ENCODE results near the gene CD300E. TPM values are rescaled to one million over a fixed set of nuclear protein-coding genes. Genes with fewer than 3 reads are reported as not detected.
"Not testable (repeated sequence)": the region's sequence is repeated elsewhere in the genome, so short reads cannot be mapped to it uniquely, and the experiment has no call there.

The CD300E gene
- total RNA-seq, 1 donor from 2014 or later = 7.3 TPM

DNA sequence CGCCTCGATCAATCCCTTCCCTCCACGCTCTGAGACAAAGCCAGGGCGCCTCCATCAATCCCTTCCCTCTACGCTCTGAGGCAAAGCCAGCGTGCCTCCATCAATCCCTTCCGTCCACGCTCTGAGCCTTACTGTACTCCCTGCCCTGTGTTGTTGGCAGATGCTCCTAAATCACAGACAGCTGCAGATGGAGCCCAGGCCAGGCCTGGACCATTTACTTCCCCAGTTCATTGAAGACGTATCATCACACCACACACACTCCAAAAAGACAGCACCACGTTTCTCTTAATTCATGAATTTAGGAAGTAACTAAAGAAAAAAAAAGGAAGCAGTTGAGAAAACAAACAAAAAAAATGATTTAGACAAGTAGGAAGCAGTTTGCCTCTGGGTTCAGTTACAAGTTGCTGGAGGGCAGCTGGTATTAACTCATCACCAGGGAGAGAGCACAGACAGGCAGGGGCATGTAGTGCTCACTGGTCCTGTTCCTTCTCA, 24.0 kb downstream of the CD300E start:
- DNase-seq (ENCODE audit: low spot score) = no peak

DNA sequence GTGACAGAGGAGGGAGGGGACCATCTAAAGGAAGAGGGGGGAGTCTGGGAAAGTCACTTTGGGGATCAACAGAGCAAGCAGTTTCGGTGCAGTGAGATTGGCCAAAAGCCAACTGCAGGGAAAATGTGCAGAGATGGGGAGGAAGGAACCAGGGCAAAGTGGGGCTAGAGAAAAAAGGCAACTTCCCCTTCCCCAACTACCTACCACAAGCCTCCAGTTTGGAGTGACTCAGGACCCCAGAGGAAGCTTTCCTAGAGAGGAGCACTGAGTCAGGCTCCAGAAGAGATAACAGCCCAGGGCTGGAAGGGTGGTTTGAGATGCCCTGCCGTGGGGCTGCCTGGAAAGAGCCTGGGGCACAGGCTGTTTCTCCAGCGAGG, 24.5 kb downstream of the CD300E start:
- no peak for DNase-seq (ENCODE audit: low spot score)

DNA sequence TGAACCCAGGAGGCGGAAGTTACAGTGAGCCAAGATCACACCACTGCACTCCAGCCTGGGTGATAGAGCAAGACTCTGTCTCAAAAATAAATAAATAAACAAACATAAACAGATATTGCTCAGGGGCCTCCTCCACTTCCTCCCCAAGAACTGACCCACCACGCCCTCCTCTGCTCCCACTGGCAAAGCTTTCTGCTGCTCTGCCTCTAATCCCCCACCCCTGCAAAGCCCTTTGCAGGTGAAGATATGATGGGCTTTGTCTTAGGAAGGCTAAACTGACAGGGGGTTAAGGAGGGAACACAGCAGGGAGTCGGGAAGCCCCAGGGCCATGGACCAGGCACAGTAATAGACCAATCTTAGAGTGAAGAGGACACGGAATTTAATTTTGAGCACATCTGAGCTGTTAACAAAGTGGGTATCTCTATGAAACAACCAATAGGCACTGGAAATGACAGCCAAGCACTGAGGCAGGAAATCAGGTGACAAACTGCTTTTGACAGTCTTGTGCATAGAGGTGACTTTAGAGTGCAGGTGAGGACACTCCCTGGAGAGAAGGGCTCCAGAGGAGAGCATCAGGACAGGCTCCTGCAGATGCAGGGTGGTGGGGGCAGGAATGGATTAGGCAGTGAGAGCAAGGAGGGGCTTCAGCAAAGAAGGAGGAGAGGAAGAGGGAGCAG, 25.1 kb downstream of the CD300E start:
- no peak for DNase-seq (ENCODE audit: low spot score)

DNA sequence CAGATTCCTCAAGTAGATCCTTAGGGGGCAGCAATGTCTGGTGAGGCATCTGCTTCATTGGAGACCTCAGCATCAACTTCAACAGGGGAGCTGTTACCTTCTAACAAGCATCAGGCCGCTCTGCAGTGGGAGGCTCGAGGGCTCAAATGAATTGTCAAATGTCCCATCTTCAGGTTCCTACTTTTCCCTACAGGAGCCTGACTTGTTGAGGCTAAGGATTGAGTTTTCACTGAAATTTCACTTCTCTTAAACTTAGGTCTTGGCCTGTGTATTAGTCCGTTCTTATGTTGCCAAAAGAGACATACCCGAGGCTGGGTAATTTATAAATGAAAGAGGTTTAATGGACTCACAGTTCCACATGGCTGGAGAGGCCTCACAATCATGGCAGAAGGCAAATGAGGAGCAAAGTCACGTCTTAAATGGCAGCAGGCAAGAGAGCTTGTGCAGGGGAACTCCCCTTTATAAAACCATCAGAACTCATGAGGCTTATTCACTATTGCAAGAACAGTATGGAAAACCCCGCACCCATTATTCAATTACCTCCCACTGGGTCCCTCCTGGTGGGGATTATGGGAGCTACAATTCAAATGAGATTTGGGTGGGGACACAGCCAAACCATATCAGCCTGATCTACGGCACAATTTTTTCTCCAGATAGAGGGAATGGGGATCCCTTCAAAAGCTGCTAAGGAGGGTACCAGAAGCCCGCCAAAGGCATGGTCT, 26.3 kb downstream of the CD300E start:
- DNase-seq (ENCODE audit: low spot score) = no peak

DNA sequence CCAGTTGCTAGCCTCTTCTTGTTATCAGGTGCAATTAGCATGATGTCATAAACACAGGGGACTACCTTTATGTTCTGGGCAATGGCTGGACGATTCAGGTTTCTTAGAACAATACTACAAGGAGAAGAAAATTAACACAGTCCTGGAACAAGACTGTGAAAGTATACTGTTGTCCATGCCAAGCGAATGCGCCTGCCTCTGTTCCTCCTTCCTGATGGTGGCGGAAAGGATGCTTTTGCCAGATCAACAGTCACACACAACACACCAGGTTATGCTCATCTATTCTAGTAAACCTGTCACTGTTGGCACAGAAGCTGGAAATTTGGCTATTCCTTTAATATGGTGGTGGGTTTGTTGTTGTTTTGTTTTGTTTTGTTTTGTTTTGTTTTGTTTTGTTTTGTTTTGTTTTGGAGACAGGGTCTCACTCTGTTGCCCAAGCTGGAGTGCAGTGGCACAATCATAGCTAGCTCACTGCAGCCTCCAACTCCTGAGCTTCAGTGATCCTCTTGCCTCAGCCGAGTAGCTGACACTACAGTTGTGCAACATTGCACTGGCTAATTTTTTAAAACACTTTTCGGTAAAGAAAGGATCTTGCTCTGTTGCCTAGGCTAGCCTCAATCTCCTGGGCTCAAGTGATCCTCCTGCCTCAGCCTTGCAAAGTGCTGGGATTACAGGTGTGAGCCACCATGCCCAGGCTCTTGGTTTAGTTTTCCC, 28.3 kb downstream of the CD300E start:
- no peak for DNase-seq (ENCODE audit: low spot score)

DNA sequence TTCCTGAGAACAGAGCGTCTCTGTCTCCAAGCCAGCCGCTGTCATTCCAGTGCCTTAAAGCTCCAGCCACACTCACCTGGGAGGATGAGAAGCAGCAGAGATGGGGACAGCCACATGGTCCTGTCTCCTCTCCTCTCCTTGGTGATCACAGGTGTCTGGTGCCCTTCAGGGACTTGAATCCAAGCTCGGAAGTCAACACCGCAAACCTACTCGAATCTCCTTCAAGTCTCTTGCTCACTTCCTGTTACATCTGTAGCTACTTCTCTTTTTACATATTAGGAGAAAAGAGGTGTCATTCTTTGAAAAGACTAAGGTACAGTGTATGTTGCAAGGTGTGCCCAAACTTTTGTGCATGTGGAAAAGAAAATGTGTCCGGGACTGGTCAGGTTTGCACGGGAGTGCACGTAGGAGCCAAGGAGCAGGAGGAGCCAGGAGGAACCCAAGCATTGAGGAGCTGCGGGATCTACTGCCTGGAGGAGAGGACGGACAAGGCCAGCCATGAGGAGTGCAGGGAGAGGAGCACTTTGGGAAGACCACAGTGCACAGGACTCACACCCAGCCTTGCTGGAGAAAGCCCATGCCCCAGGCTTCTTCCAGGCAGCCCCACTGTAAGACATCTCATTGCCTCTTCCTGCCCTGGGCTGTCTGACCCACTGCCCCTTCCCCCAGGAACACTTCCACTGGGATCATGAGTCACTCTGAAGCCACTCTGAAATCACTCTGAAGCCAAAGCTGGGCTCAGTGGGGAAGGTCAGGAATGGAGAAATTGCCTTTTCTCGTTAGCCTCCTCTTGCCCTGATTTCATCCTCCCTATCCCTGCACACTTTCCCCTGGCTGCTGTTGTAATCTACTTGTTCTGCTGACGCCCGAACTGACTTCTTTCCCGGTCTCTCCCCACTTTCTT, 31.2 kb downstream of the CD300E start, which contains the start of gene CD300LD:
CD300LD (minus strand) TSS at position 197 of the 904 bp plus-strand sequence; CDS start at position 116, 81 bp downstream.
- no peak for DNase-seq (ENCODE audit: low spot score)

DNA sequence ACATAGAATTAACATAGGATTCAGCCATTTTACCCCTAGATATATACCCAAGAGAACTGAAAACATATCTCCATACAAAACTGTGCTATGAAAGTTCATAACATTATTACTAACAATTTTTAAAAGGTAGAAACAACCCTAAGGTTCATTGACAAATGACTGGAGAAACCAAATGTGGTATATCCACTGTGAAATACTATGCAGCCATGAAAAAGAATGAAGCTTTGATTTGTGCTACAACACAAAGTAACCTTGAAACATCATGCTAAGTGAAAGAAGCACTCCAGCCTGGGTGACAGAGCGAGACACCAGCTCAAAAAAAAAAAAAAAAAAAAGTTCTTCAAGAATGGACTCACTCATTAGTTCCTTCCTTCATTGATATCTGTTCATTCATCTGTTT, 32.0 kb downstream of the CD300E start:
- no peak for DNase-seq (ENCODE audit: low spot score)

DNA sequence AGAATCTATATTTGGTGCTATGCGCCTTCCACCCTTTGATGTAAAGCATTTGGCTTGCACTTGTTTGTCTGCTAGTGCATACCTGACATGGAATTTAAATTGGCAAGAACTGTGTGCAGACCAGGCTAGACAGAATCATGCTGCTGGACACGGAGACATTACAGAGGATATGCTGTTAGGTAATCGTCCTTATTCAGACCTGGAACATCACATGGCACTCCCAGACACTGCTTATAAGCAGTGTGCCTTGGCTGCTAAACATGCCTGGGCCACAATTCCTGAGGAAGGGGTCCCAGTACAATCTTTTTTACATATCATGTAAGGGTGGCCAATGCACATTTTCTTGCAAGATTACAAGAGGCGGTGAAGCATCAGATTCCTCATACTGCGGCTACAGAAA, 37.8 kb downstream of the CD300E start:
- DNase-seq (ENCODE audit: low spot score) = peak; percentile 22

DNA sequence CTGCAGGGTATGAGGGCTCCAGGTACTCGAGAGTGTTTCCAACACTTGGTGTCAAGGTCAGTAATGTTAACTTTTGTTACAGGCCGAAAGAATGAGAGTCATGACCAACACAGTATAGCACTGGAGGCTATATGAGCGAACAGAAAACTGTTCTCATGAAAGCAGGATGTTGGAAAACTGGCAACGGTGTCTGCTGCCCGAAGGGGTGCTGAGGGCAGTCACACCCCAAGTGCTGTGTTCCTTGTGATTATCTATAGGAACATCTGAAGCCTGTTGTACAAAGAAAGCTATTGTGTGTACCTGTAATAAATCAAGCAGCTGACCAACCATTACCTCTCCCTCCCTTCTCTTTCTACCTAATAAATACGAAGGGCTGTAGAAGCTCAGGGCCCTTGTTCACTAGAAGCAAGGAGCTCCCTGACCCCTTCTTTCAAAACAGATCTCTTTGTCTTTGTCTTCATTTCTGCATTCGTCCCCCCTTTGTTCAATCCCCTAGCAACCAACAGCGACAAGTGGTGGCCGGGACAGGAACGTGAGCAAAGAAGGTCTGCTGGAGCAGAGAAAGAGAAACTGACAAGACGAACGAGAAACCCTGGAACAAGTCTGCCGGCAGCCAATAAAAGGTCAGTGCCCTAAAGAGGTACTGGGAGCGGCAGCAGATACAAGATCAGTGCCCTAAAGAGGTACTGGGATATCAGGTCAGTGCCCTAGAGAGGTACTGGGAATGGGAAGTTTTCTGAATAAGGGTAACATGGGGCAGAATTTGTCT, 39.1 kb downstream of the CD300E start:
- DNase-seq (ENCODE audit: low spot score) = peak; percentile 41

DNA sequence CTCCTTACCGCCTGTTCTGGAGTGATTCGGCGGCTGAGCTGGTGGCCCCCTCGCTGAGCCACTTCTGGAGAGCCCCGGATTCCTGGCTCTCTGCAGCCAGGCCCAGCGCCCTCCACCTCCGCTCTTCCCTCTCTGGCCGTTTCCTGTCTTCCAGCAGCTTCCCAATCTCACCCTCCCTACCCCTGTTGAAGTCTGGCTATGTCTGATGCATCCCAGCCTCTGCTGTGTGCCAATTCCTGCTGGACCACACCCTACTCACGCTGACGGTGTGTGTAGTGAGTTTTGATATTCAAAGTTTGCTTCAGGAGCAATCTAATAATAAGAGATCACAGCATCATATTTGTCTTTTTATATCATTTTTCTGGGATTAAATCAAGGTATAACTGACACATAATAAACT, 40.9 kb downstream of the CD300E start:
- DNase-seq (ENCODE audit: low spot score) = no peak

DNA sequence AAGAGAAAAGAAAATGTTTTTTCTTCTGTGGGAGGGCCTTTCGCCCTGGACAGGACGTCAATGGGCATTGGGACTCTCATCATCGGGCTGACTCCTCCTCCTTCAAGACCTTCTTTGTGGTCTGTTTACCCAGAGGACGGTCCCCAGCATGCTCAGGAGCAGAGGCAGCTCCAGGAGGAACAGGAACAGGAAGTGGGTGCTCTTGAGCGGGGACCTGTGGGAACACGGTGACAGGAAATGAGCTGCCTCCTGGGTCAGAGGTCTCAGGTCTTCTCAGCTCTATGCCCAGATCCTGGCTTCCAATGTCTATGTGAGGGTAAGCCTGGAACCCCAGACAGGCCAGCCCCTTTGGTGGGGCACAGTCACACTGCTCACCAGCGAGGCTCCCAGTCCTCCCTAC, 43.6 kb downstream of the CD300E start:
- DNase-seq (ENCODE audit: low spot score) = no peak

DNA sequence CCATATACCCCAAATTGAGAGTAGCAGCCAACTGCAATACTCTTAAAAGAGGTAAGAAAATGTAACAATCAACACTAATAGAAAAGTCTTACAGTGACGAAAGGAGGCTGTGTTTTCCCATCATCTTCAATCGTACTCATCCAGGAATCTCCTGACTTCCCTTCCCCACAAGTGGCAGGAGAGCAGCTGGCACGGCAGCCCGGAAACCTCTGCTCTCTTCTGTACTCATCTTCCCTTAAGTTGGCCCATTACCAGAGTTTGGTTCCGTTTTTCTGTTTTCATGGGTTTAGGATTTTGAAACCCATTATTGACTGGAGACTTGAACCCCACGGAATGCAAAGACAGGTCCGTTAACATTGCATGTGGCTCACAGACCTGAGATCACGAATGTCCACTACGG, 44.6 kb downstream of the CD300E start:
- no peak for DNase-seq (ENCODE audit: low spot score)

DNA sequence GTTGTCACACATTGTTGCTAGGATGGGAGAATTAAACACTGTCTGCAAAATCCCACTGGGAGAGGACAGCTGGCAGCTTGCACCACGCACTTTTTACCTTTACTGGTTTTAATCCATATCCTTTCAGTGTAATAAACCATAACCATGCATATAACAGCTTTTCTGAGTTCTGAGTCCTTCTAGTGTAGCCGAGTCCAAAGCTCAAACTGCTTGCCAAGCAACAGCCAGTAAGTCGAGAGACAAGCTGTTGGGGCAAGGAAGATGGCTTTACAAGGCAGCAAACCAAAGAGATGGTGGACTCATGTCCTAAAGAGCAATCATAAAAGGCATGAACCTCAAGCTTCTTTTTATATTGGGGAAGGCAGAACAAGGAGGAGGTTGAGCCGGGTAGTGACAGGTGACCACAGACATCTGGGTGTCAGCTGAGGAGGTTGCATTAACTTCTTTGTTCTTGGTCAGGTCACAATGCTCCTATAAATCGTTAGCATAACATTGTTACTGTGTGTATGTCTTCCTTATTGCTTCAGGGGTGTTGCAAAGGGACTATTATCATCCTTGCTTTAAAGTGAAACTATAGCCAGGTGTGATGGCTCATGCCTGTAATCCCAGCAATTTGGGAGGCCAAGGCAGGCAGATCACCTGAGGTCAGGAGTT, 48.9 kb downstream of the CD300E start:
- no peak for DNase-seq (ENCODE audit: low spot score)

DNA sequence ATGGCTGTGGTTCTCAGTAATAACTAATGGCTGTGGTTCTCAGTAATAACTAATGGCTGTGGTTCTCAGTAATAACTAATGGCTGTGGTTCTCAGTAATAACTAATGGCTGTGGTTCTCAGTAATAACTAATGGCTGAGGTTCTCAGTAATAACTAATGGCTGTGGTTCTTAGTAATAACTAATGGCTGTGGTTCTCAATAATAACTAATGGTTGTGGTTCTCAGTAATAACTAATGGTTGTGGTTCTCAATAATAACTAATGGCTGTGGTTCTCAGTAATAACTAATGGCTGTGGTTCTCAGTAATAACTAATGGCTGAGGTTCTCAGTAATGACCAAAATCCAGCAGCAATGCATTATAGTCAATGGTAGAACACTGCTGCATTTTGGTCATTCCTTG, 49.9 kb downstream of the CD300E start:
- DNase-seq (ENCODE audit: low spot score) = not testable (repeated sequence)

DNA sequence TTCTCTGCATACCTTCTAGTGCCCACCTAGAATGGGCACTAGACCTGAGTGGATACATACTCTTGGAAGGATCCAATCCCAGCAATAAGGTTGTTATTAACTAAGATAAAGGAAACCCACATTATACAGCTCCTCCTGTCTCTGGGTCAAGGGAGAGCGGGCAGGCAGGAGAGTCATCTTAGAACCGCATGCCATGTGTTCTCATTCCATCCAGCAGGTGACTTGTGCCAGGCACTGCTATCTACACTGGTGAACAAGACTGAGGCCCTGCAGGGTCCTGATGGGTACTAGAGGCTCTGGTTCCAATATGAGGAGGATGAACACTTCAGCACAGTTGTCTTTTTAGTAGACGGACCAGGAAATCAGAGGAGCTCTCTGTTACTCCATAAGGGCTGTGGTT, 50.4 kb downstream of the CD300E start:
- DNase-seq (ENCODE audit: low spot score) = no peak

DNA sequence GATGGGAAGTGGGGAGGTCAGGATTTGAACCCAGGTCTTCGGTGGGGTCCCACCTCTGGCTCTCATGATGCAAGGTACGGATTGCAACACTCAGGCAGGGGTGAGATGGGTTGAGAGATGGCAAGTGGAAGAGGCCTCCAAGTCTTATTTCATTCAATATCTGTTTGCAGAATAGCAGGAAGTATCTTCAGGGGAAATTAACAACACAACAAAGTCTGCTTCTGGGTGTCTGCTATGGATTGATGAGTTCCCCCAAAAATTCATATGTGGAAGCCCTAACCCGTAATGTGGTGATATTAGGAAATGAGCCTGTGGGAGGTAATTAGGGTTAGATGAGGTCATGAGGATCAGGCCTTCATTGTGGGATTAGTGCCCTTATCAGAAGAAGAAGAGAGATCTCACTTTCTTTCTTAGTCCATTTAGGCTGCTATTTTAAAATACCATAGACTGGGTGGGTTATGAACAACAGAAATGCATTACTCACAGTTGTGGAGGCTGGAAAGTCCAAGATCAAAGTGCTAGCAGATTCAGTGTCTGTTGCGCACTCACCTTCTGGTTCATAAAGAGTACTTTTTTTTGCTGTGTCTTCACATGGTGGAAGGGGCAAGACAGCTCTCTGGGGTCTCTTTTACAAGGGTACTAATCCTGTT, 51.8 kb downstream of the CD300E start:
- no peak for DNase-seq (ENCODE audit: low spot score)

DNA sequence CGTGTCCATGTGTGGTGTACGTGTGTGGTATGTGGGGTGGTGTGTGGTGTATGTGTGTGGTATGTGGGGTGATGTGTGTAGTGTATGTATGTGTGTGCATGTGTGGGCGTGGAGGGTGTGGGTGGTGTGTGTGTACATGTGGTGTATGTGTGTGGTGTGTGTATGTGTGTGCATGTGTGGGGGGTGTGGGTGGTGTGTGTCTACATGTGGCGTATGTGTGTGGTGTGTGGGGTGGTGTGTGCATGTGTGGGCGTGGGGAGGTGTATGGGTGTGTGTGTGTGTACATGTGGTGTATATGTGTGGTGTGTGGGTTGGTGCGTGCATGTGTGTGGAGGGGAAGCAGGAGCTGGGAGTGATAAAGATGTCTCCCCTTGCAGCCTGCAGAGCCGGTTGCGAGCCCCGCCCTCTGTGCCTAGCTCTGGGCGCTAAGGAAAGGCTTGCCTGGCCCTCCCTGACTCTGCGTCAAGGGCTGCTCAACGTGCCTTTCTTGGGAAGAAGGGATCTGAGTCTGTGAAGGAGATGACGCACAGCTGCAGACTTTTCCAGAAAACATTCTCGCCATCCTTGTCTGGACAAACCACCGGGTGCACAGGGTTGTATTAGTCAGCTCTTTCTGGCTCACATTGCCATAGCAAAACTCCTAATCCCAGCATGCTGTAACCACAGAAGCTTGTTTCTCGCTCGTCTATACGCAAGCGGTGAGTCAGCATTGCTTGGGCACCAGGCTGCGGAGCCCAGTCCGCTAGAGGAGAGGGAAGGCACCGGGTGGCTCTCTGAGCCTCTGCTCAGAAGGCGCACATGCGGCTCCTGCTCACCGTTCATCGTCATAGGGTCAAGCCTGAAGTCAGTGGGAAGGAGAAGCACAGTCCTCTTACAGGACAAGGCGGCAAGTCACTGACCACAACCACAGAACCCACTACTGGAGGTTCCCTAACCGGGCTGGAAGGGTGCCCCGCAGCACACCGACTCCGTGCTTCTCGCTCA, 54.2 kb downstream of the CD300E start:
- no peak for DNase-seq (ENCODE audit: low spot score)
